Activated CD4-positive, alpha-beta T cell treated with anti-CD3 and anti-CD28 coated beads, Interleukin-2, Interleukin-4, amounts not matched to agents 100 ng/mL and 50 ng/mL, durations not matched to agents 16 hours and 8 hours (primary cell): Measurements from ENCODE around the gene RIPK1.

Experiments used
- DNase-seq: peaks from one replicate; pipeline ENCODE4 v3.0.0-alpha.2; 2020; ENCODE audit warnings: low spot score

Gene RIPK1

GRCh38 chr6:3163248-3163594 lies 94.9 kb downstream of the RIPK1 start:
- DNase-seq, result no peak

GRCh38 chr6:3164388-3164787 lies 96.1 kb downstream of the RIPK1 start:
- no peak for DNase-seq
